OCI-LY1 (cell line): Measurements from ENCODE around the gene DNAAF5.
"Not testable (repeated sequence)": the region's sequence is repeated elsewhere in the genome, so short reads cannot be mapped to it uniquely, and the experiment has no call there.

ENCODE experiments used
- CTCF ChIP-seq: fragments of 200-600 bp; sonication (generic), shearing (Covaris generic); IDR thresholded peaks from 2 replicates; pipeline ENCODE4 v1.5.1; 2017; ENCODE audit warnings: mild to moderate bottlenecking, antibody characterized with exemption, low read length, moderate library complexity, mixed read lengths
- EZH2 ChIP-seq: fragments of 200-600 bp; sonication (generic), shearing (Covaris generic); IDR thresholded peaks from 2 replicates; pipeline ENCODE4 v1.8.0; 2017; ENCODE audit warnings: borderline replicate concordance, mixed run types, mild to moderate bottlenecking, antibody characterized with exemption, low read length, moderate library complexity, mixed read lengths

GRCh38 chr7:743341-744127 is 17.0 kb downstream of the DNAAF5 start:
- not testable (repeated sequence) for TF ChIP-seq CTCF, EZH2
